HL-60 (cell line): ENCODE results near the gene MARVELD1.

ENCODE experiments used
- DNase-seq, 2 experiments: peaks; one replicate each; pipeline ENCODE4 v3.0.0-alpha.2; 2010 to 2020; ENCODE audit warnings: low read depth in 1 of 2, low spot score in 1 of 2
- H3K27ac ChIP-seq: fragments of 250-450 bp; sonication (Bioruptor Pico); replicated peaks from 2 replicates; pipeline ENCODE4 v1.5.1; 2020; ENCODE audit warnings: mild to moderate bottlenecking, moderate library complexity
- H3K27me3 ChIP-seq: fragments of 250-450 bp; sonication (Bioruptor Pico); 2 replicates; pipeline ENCODE4 v1.5.1; 2021; ENCODE audit warnings: mild to moderate bottlenecking, moderate library complexity; ENCODE audit not compliant: insufficient read depth, poor library complexity, severe bottlenecking
- H3K4me3 ChIP-seq: replicated peaks from 2 replicates; pipeline ENCODE4 v1.5.1; 2011; ENCODE audit warnings: mild to moderate bottlenecking, control low read depth, low read length; ENCODE audit not compliant: insufficient read depth
- GABPA ChIP-seq: IDR thresholded peaks from 2 replicates; pipeline ENCODE4 v1.6.1; 2012; ENCODE audit warnings: low read depth
- POLR2AphosphoS5 ChIP-seq: IDR thresholded peaks from 2 replicates; pipeline ENCODE4 v1.6.1; 2012; ENCODE audit warnings: low read depth
- SPI1 ChIP-seq: IDR thresholded peaks from 2 replicates; pipeline ENCODE4 v1.6.1; 2012; ENCODE audit warnings: low read depth, mild to moderate bottlenecking, borderline replicate concordance
- TF ChIP-seq, protein P1 (sequence below): IDR thresholded peaks from one replicate; pipeline ENCODE4 v1.5.1; 2011; ENCODE audit warnings: low read length, control low read depth, inconsistent platforms; ENCODE audit not compliant: insufficient read depth
- TF ChIP-seq, protein P2 (sequence below): IDR thresholded peaks from 2 replicates; pipeline ENCODE4 v1.6.1; 2012; ENCODE audit warnings: low read depth; ENCODE audit not compliant: insufficient replicate concordance

MARVELD1 gene

DNA sequence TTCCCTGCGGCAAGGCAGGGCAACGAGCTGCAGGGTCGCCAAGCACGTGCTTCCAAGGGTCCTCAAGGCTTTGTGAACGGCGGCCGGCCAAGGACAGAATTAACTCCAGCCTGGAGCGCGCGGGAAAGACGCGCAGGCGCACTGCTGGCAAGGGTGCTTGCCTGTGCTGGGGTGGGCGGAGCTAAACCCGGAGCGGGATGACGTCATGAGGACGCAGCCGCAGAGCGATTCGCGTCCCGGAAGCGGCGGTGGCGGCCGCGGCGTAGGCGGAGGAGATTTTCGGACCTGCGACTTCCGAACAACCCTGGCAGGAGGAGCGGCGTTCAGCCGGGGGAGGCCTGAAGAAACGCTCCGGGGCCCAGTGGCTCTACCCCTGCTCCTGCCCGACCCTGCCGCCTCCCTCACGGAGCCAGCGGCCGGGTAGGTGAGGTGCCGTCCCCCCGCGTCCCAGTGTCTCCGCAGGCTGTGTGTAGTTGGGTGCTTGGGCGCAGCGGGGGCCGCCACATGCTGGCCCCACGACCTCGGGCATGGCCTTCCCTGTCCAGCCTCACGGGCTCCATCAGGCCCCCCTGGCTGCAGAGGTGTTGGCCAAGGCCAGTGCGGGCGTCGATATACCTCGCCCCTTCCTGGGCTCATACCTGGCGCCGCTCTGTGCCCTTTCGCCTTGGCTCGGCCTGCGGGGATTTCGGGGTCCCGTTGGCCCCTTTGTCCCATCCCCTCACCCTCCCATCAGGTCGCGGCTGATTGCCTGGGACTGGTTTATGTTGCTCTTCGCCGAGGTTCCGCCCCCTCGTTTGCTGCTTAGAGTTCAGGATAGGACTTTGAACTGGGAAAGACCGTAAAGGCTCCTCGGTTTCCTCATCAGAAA lies 23.6 kb downstream of the MARVELD1 start, which contains the start of gene ZFYVE27:
Gene ZFYVE27, plus strand, starts transcription at position 227 of the 868 bp plus-strand sequence. CDS start 1,350 bp downstream, outside the sequence.
- H3K27ac ChIP-seq: peak within 1 kb of the TSS; percentile 74
- DNase-seq: peak; percentile 88 to 96
- TF ChIP-seq SPI1: no peak
- TF ChIP-seq, protein P1, sequence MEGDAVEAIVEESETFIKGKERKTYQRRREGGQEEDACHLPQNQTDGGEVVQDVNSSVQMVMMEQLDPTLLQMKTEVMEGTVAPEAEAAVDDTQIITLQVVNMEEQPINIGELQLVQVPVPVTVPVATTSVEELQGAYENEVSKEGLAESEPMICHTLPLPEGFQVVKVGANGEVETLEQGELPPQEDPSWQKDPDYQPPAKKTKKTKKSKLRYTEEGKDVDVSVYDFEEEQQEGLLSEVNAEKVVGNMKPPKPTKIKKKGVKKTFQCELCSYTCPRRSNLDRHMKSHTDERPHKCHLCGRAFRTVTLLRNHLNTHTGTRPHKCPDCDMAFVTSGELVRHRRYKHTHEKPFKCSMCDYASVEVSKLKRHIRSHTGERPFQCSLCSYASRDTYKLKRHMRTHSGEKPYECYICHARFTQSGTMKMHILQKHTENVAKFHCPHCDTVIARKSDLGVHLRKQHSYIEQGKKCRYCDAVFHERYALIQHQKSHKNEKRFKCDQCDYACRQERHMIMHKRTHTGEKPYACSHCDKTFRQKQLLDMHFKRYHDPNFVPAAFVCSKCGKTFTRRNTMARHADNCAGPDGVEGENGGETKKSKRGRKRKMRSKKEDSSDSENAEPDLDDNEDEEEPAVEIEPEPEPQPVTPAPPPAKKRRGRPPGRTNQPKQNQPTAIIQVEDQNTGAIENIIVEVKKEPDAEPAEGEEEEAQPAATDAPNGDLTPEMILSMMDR: no peak
- TF ChIP-seq, protein P2, sequence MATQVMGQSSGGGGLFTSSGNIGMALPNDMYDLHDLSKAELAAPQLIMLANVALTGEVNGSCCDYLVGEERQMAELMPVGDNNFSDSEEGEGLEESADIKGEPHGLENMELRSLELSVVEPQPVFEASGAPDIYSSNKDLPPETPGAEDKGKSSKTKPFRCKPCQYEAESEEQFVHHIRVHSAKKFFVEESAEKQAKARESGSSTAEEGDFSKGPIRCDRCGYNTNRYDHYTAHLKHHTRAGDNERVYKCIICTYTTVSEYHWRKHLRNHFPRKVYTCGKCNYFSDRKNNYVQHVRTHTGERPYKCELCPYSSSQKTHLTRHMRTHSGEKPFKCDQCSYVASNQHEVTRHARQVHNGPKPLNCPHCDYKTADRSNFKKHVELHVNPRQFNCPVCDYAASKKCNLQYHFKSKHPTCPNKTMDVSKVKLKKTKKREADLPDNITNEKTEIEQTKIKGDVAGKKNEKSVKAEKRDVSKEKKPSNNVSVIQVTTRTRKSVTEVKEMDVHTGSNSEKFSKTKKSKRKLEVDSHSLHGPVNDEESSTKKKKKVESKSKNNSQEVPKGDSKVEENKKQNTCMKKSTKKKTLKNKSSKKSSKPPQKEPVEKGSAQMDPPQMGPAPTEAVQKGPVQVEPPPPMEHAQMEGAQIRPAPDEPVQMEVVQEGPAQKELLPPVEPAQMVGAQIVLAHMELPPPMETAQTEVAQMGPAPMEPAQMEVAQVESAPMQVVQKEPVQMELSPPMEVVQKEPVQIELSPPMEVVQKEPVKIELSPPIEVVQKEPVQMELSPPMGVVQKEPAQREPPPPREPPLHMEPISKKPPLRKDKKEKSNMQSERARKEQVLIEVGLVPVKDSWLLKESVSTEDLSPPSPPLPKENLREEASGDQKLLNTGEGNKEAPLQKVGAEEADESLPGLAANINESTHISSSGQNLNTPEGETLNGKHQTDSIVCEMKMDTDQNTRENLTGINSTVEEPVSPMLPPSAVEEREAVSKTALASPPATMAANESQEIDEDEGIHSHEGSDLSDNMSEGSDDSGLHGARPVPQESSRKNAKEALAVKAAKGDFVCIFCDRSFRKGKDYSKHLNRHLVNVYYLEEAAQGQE: peak; percentile 11
- TF ChIP-seq POLR2AphosphoS5: peak; percentile 90
- no peak for TF ChIP-seq GABPA
- no peaks in the 10 kb centered on the region for H3K27me3 ChIP-seq
- peak within 1 kb of the TSS; percentile 85 for H3K4me3 ChIP-seq

DNA sequence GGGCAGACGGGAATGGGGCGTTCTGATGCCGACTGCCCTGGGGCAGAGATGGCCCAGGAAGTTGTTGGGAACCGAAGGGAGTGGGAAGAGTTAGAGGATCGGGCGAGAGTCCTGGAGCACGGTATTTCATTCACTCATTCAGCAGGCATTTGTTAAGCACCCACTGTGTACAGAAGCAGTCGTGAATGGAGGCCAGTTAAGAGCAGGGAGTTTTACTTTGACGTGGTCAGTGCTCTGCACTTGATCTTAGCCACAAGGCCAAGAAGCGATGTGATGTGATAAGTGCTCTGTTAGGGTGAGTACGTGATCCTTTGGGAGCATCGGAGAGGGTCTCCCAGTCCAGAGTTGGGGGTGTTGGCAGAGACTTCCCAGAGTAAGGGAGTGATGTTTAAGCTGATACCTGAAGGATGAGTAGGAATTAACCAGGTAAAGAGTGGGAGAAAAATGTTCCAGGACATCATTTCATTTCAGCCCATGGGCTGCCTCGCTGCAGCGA lies 24.3 kb downstream of the MARVELD1 start:
- H3K27ac ChIP-seq: peak overlapping the region; percentile 74
- no peak for DNase-seq
- TF ChIP-seq, protein P1: no peak
- TF ChIP-seq SPI1 (no peak), GABPA (no peak), POLR2AphosphoS5 (no peak)
- TF ChIP-seq, protein P2: no peak

GRCh38 chr10:97738616-97739015 lies 25.1 kb downstream of the MARVELD1 start:
- DNase-seq: no peak
- H3K4me3 ChIP-seq: no peak overlapping the region
- TF ChIP-seq, protein P1: no peak
- TF ChIP-seq, protein P2: no peak
- no peak for TF ChIP-seq SPI1
- H3K27me3 ChIP-seq: no peaks in the 10 kb centered on the region
- no peak overlapping the region for H3K27ac ChIP-seq

More for the DNA sequence above, 24.3 kb downstream of the MARVELD1 start:
- Histone ChIP-seq H3K4me3 (peak overlapping the region; percentile 85), H3K27me3 (no peaks in the 10 kb centered on the region)
